HCT116 (cell line): Measurements from ENCODE around the gene TMEM240. TPM values are rescaled to one million over a fixed set of nuclear protein-coding genes. Genes with fewer than 3 reads are reported as not detected.

Experiments
- ATAC-seq: fragments of 200-7000 bp; cut with Tn5 transposase; 2 replicates; pipeline ENCODE4 v1.9.1; 2020; ENCODE audit warnings: mild to moderate bottlenecking, moderate library complexity
- BruUV-seq: library from RNA; stranded (reverse); fragments of 400-500 nt; replicated peaks from 2 replicates; lab custom pipeline; 2021; lab: Mats Ljungman, UMichigan
- CTCF ChIA-PET: fragments of 300-600 bp; sonication (Branson Sonifier 250); formaldehyde crosslinking; loops from one replicate; lab custom pipeline; 2021; ENCODE audit warnings: antibody characterized with exemption; lab: Charles Lee
- POLR2A ChIA-PET: fragments of 300-600, 350-600 bp; sonication (Branson Sonifier 250); formaldehyde crosslinking; loops from one replicate; lab custom pipeline; 2021; ENCODE audit warnings: antibody characterized with exemption; lab: Charles Lee
- RAD21 ChIA-PET, 2 experiments: fragments of 300-600 bp; sonication (Branson Sonifier 250); formaldehyde crosslinking; loops; one replicate each; lab custom pipeline; 2023; ENCODE audit warnings: low total read pairs in 2 of 2; ENCODE audit not compliant: uncharacterized antibody in 2 of 2, unreplicated experiment in 2 of 2, low non-redundant PET in 1 of 2; lab: Charles Lee
- DNase-seq: peaks from one replicate; pipeline ENCODE4 v3.0.0-alpha.2; 2010; ENCODE audit warnings: low read depth, low spot score
- H2AFZ ChIP-seq: fragments of 200-600 bp; shearing (Covaris generic), sonication (generic); 2 replicates; pipeline ENCODE4 v1.6.1; 2017; ENCODE audit warnings: low read depth, mixed run types, mixed read lengths, antibody characterized with exemption, low read length; ENCODE audit not compliant: poor library complexity, severe bottlenecking
- H3K27ac ChIP-seq: 2 replicates; pipeline ENCODE4 v1.5.1; 2012; ENCODE audit warnings: low read depth, low read length
- H3K27me3 ChIP-seq: fragments of 200-600 bp; sonication (generic); 2 replicates; pipeline ENCODE4 v1.6.1; 2016; ENCODE audit warnings: mixed run types, low read length, mixed read lengths; ENCODE audit not compliant: insufficient read depth
- H3K36me3 ChIP-seq, 2 experiments: fragments of 200-500 bp in 1 of 2; fragments of 200-600 bp in 1 of 2; sonication (Bioruptor generic) in 1 of 2; sonication (generic) in 1 of 2; 2 replicates each; pipeline versions ENCODE4 v1.5.1 to v1.6.1; 2014 to 2016; ENCODE audit warnings: low read length in 2 of 2, inconsistent platforms in 1 of 2, mixed read lengths in 1 of 2, mixed run types in 1 of 2; ENCODE audit not compliant: insufficient read depth in 2 of 2, control insufficient read depth in 1 of 2
- H3K4me1 ChIP-seq, 2 experiments: fragments of 200-600 bp in 1 of 2; sonication (generic) in 1 of 2; 2 replicates each; pipeline versions ENCODE4 v1.5.1 to v1.6.1; 2012 to 2017; ENCODE audit warnings: low read length in 2 of 2, inconsistent platforms in 1 of 2, mild to moderate bottlenecking in 1 of 2, mixed read lengths in 1 of 2, mixed run types in 1 of 2, moderate library complexity in 1 of 2; ENCODE audit not compliant: insufficient read depth in 2 of 2, control insufficient read depth in 1 of 2
- H3K4me2 ChIP-seq: fragments of 200-600 bp; sonication (generic); 2 replicates; pipeline ENCODE4 v1.6.1; 2017; ENCODE audit warnings: mixed run types, low read length, mixed read lengths
- H3K4me3 ChIP-seq, 2 experiments: fragments of 200-600 bp in 1 of 2; sonication (generic) in 1 of 2; replicated peaks in 1 of 2; 2 replicates each; pipeline ENCODE4 v1.5.1; 2011 to 2016; ENCODE audit warnings: low read length in 2 of 2, control low read depth in 1 of 2, low read depth in 1 of 2, mild to moderate bottlenecking in 1 of 2, mixed read lengths in 1 of 2, mixed run types in 1 of 2
- H3K79me2 ChIP-seq: fragments of 200-600 bp; sonication (generic); 2 replicates; pipeline ENCODE4 v1.6.1; 2017; ENCODE audit warnings: mild to moderate bottlenecking, mixed run types, low read length, moderate library complexity, mixed read lengths; ENCODE audit not compliant: insufficient read depth
- H3K9ac ChIP-seq: fragments of 200-600 bp; sonication (generic); 2 replicates; pipeline ENCODE4 v1.6.1; 2016; ENCODE audit warnings: low read length, mixed read lengths
- H3K9me2 ChIP-seq: fragments of 200-600 bp; sonication (generic), shearing (Covaris generic); 2 replicates; pipeline ENCODE4 v1.6.1; 2017; ENCODE audit warnings: mixed run types, mild to moderate bottlenecking, moderate library complexity; ENCODE audit not compliant: insufficient read depth
- H3K9me3 ChIP-seq, 2 experiments: fragments of 200-500 bp in 1 of 2; fragments of 200-600 bp in 1 of 2; sonication (Bioruptor generic) in 1 of 2; sonication (generic) in 1 of 2; 2 replicates each; pipeline ENCODE4 v1.6.1; 2014 to 2017; ENCODE audit warnings: low read length in 2 of 2, mixed read lengths in 2 of 2, inconsistent platforms in 1 of 2, low read depth in 1 of 2, mild to moderate bottlenecking in 1 of 2, mixed run types in 1 of 2, moderate library complexity in 1 of 2; ENCODE audit not compliant: control insufficient read depth in 1 of 2, insufficient read depth in 1 of 2
- H4K20me1 ChIP-seq: fragments of 200-600 bp; sonication (generic), shearing (Covaris generic); 2 replicates; pipeline ENCODE4 v1.6.1; 2017; ENCODE audit warnings: mixed run types, mild to moderate bottlenecking, moderate library complexity; ENCODE audit not compliant: insufficient read depth
- CBX3 ChIP-seq: IDR thresholded peaks from 2 replicates; pipeline ENCODE4 v1.6.1; 2012; ENCODE audit warnings: low read depth
- CEBPB ChIP-seq: IDR thresholded peaks from 2 replicates; pipeline ENCODE4 v1.6.1; 2012; ENCODE audit warnings: low read depth
- EGR1 ChIP-seq: IDR thresholded peaks from 2 replicates; pipeline ENCODE4 v1.6.1; 2012; ENCODE audit warnings: low read depth
- ELF1 ChIP-seq: IDR thresholded peaks from 2 replicates; pipeline ENCODE4 v1.6.1; 2012; ENCODE audit warnings: low read depth, borderline replicate concordance
- EZH2 ChIP-seq: fragments of 200-600 bp; sonication (generic); IDR thresholded peaks from 2 replicates; pipeline ENCODE4 v1.6.1; 2017; ENCODE audit warnings: antibody characterized with exemption, mixed run types
- EZH2phosphoT487 ChIP-seq: fragments of 200-600 bp; IDR thresholded peaks from 2 replicates; pipeline ENCODE4 v1.6.1; 2018; ENCODE audit warnings: antibody characterized with exemption, borderline replicate concordance
- FOSL1 ChIP-seq: IDR thresholded peaks from 2 replicates; pipeline ENCODE4 v1.6.1; 2012; ENCODE audit warnings: low read depth
- JUND ChIP-seq: IDR thresholded peaks from 2 replicates; pipeline ENCODE4 v1.6.1; 2012
- POLR2AphosphoS5 ChIP-seq: IDR thresholded peaks from 2 replicates; pipeline ENCODE4 v1.6.1; 2011; ENCODE audit warnings: mild to moderate bottlenecking, low read depth, low read length, moderate library complexity
- RAD21 ChIP-seq: IDR thresholded peaks from 2 replicates; pipeline ENCODE4 v1.6.1; 2012; ENCODE audit warnings: low read depth, mild to moderate bottlenecking
- SIN3A ChIP-seq: IDR thresholded peaks from 2 replicates; pipeline ENCODE4 v1.6.1; 2012; ENCODE audit warnings: low read depth
- SP1 ChIP-seq: IDR thresholded peaks from 2 replicates; pipeline ENCODE4 v1.6.1; 2012; ENCODE audit warnings: low read depth
- SRF ChIP-seq: IDR thresholded peaks from 2 replicates; pipeline ENCODE4 v1.6.1; 2012; ENCODE audit warnings: low read depth
- TCF7L2 ChIP-seq: IDR thresholded peaks from 2 replicates; pipeline ENCODE4 v1.7.0; 2011; ENCODE audit warnings: borderline replicate concordance, inconsistent platforms; ENCODE audit not compliant: insufficient read depth, insufficient read length; ENCODE audit errors: extremely low read depth
- YY1 ChIP-seq: IDR thresholded peaks from 2 replicates; pipeline ENCODE4 v1.6.1; 2011; ENCODE audit warnings: low read length, low read depth, moderate library complexity, mild to moderate bottlenecking; ENCODE audit not compliant: insufficient replicate concordance; ENCODE audit errors: extremely low read depth
- ZBTB33 ChIP-seq: IDR thresholded peaks from 2 replicates; pipeline ENCODE4 v1.6.1; 2011; ENCODE audit warnings: mild to moderate bottlenecking, low read length, moderate library complexity; ENCODE audit not compliant: insufficient replicate concordance; ENCODE audit errors: extremely low read depth
- ZNF274 ChIP-seq: fragments of 200-500 bp; sonication (Bioruptor generic); IDR thresholded peaks from 2 replicates; pipeline ENCODE4 v1.6.1; 2014; ENCODE audit warnings: mild to moderate bottlenecking, low read depth, low read length, inconsistent platforms
- intact Hi-C: fragments of 100-400 bp; cut with micrococcal nuclease; formaldehyde crosslinking; loops from 2 replicates; pipeline ENCODE4 v1.10.0; 2022
- total RNA-seq: library from RNA; stranded (reverse); gene quantifications from one replicate; pipeline ENCODE4 v1.2.1, GENCODE V29; 2021; ENCODE audit not compliant: unreplicated experiment
- TF ChIP-seq, protein P1 (sequence below), 3 experiments: fragments of 200-600 bp in 1 of 3; sonication (generic) in 1 of 3; IDR thresholded peaks in 2 of 3; conservative IDR thresholded peaks in 1 of 3; 2 replicates each; pipeline ENCODE4 v1.5.1; 2012 to 2017; ENCODE audit warnings: low read depth in 2 of 3, low read length in 2 of 3, antibody characterized with exemption in 1 of 3, borderline replicate concordance in 1 of 3, control low read depth in 1 of 3, mild to moderate bottlenecking in 1 of 3, mixed read lengths in 1 of 3, mixed run types in 1 of 3, moderate library complexity in 1 of 3; ENCODE audit not compliant: insufficient read depth in 1 of 3
- TF ChIP-seq, protein P2 (sequence below): IDR thresholded peaks from 2 replicates; pipeline ENCODE4 v1.6.1; 2012; ENCODE audit warnings: low read depth
- TF ChIP-seq, protein P3 (sequence below): IDR thresholded peaks from 2 replicates; pipeline ENCODE4 v1.6.1; 2012

Gene TMEM240
- total RNA-seq, 1 experiment from 2014 or later = 2.3 TPM

GRCh38 chr1:1507305-1507704 lies 33.1 kb downstream of the TMEM240 start:
- TF ChIP-seq FOSL1 (no peak), EGR1 (no peak), RAD21 (no peak), POLR2AphosphoS5 (no peak), EZH2phosphoT487 (no peak), ZNF274 (no peak), ELF1 (no peak), SRF (no peak), ZBTB33 (no peak), SIN3A (no peak), CBX3 (no peak), SP1 (no peak), EZH2 (no peak), JUND (no peak), TCF7L2 (no peak), CEBPB (no peak), YY1 (no peak)
- TF ChIP-seq, protein P1, sequence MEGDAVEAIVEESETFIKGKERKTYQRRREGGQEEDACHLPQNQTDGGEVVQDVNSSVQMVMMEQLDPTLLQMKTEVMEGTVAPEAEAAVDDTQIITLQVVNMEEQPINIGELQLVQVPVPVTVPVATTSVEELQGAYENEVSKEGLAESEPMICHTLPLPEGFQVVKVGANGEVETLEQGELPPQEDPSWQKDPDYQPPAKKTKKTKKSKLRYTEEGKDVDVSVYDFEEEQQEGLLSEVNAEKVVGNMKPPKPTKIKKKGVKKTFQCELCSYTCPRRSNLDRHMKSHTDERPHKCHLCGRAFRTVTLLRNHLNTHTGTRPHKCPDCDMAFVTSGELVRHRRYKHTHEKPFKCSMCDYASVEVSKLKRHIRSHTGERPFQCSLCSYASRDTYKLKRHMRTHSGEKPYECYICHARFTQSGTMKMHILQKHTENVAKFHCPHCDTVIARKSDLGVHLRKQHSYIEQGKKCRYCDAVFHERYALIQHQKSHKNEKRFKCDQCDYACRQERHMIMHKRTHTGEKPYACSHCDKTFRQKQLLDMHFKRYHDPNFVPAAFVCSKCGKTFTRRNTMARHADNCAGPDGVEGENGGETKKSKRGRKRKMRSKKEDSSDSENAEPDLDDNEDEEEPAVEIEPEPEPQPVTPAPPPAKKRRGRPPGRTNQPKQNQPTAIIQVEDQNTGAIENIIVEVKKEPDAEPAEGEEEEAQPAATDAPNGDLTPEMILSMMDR (IDR thresholded peaks at IDR 0.05 in 2 of 3, conservative IDR thresholded peaks at IDR 0.05 in 1 of 3; ENCODE audit: borderline replicate concordance in 1 of 3, insufficient read depth in 1 of 3, low read depth in 2 of 3, low read length in 2 of 3) = no peak
- TF ChIP-seq, protein P2, sequence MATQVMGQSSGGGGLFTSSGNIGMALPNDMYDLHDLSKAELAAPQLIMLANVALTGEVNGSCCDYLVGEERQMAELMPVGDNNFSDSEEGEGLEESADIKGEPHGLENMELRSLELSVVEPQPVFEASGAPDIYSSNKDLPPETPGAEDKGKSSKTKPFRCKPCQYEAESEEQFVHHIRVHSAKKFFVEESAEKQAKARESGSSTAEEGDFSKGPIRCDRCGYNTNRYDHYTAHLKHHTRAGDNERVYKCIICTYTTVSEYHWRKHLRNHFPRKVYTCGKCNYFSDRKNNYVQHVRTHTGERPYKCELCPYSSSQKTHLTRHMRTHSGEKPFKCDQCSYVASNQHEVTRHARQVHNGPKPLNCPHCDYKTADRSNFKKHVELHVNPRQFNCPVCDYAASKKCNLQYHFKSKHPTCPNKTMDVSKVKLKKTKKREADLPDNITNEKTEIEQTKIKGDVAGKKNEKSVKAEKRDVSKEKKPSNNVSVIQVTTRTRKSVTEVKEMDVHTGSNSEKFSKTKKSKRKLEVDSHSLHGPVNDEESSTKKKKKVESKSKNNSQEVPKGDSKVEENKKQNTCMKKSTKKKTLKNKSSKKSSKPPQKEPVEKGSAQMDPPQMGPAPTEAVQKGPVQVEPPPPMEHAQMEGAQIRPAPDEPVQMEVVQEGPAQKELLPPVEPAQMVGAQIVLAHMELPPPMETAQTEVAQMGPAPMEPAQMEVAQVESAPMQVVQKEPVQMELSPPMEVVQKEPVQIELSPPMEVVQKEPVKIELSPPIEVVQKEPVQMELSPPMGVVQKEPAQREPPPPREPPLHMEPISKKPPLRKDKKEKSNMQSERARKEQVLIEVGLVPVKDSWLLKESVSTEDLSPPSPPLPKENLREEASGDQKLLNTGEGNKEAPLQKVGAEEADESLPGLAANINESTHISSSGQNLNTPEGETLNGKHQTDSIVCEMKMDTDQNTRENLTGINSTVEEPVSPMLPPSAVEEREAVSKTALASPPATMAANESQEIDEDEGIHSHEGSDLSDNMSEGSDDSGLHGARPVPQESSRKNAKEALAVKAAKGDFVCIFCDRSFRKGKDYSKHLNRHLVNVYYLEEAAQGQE = no peak
- TF ChIP-seq, protein P3, sequence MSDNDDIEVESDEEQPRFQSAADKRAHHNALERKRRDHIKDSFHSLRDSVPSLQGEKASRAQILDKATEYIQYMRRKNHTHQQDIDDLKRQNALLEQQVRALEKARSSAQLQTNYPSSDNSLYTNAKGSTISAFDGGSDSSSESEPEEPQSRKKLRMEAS = no peak
- TF ChIP-seq, all 23 proteins: peak for 0
- Histone ChIP-seq H3K4me2 (no peak overlapping the region), H3K27ac (no peak overlapping the region), H3K9me3 (no peaks in the 10 kb centered on the region), H4K20me1 (no peaks in the 10 kb centered on the region), H3K79me2 (no peaks in the 10 kb centered on the region), H3K4me1 (peaks cover 14 to 29% of the 10 kb centered on the region in 2 experiments), H3K4me3 (no peak overlapping the region), H2AFZ (no peak overlapping the region), H3K36me3 (no peaks in the 10 kb centered on the region), H3K27me3 (no peaks in the 10 kb centered on the region), H3K9ac (no peak overlapping the region), H3K9me2 (no peaks in the 10 kb centered on the region)
- ATAC-seq (no peak), DNase-seq (no peak)
- CTCF ChIA-PET = no interaction called here
- RAD21 ChIA-PET = no interaction called here
- intact Hi-C loops = no loop called here
- BruUV-seq = no TSS peak
- POLR2A ChIA-PET = no interaction called here
